Gastroesophageal sphincter (tissue), 4 donors: Measurements from ENCODE around the gene DAPK2. TPM values are rescaled to one million over a fixed set of nuclear protein-coding genes. Genes with fewer than 3 reads are reported as not detected.

Experiments used
- ATAC-seq: fragments of 150-250 bp; one replicate; pipeline ENCODE4 v1.9.1; 2016; ENCODE audit warnings: mild to moderate bottlenecking, moderate library complexity
- H3K27ac ChIP-seq, 4 donors: fragments of 200-600 bp; sonication (generic) in 3 of 4; 1 replicate in 3 of 4; 2 replicates in 1 of 4; pipeline ENCODE4 v1.5.1; 2016 to 2019
- H3K27me3 ChIP-seq: fragments of 200-600 bp; sonication (generic); one replicate; pipeline ENCODE4 v1.5.1; 2019
- H3K36me3 ChIP-seq, 2 donors: fragments of 200-600 bp; sonication (generic); one replicate each; pipeline ENCODE4 v1.5.1; 2019; ENCODE audit warnings: control low read depth in 1 of 2
- H3K4me1 ChIP-seq, 3 donors: fragments of 200-600 bp; sonication (generic); 1 replicate in 2 of 3; 2 replicates in 1 of 3; pipeline ENCODE4 v1.5.1; 2016 to 2019; ENCODE audit warnings: control low read depth in 2 of 3
- H3K4me3 ChIP-seq, 2 donors: fragments of 200-600 bp; sonication (generic); one replicate each; pipeline ENCODE4 v1.5.1; 2019; ENCODE audit warnings: mild to moderate bottlenecking in 1 of 2, moderate library complexity in 1 of 2
- H3K9me3 ChIP-seq, 3 donors: fragments of 200-600 bp; sonication (generic); one replicate each; pipeline ENCODE4 v1.5.1; 2017 to 2019; ENCODE audit warnings: control low read depth in 2 of 3
- CTCF ChIP-seq, 4 experiments: fragments of 200-600 bp in 2 of 4; fragments of 450-650 bp in 2 of 4; sonication (generic) in 1 of 4; IDR thresholded peaks; one replicate each; pipeline ENCODE4 v1.5.1; 2017 to 2019; ENCODE audit warnings: antibody characterized with exemption in 4 of 4, mild to moderate bottlenecking in 2 of 4, moderate library complexity in 2 of 4
- EP300 ChIP-seq: sonication (generic); formaldehyde crosslinking; IDR thresholded peaks from one replicate; pipeline ENCODE4 v1.6.1; 2017; ENCODE audit warnings: antibody characterized with exemption, mild to moderate bottlenecking
- POLR2A ChIP-seq, 2 donors: fragments of 450-650 bp; IDR thresholded peaks; one replicate each; pipeline ENCODE4 v1.6.1; 2017; ENCODE audit warnings: antibody characterized with exemption in 2 of 2, mild to moderate bottlenecking in 2 of 2, moderate library complexity in 1 of 2
- POLR2AphosphoS5 ChIP-seq: sonication (generic); formaldehyde crosslinking; IDR thresholded peaks from one replicate; pipeline ENCODE4 v1.6.1; 2017; ENCODE audit warnings: antibody characterized with exemption
- WGBS, 2 donors: methylation state at CpG; one replicate each; pipeline ENCODE4 v1.1.5; 2018; ENCODE audit warnings: low coverage in 1 of 2; 5-methylcytosine and 5-hydroxymethylcytosine counted together
- total RNA-seq, 4 donors: library from RNA; depleted of rRNA; stranded (reverse); fragments of >200 nt; gene quantifications; one replicate each; pipeline ENCODE4 v1.1.0, GENCODE V29; 2016

Gene DAPK2
- total RNA-seq, 4 donors from 2014 or later = 2.0 to 9.5 (median 6.4) TPM

DNA sequence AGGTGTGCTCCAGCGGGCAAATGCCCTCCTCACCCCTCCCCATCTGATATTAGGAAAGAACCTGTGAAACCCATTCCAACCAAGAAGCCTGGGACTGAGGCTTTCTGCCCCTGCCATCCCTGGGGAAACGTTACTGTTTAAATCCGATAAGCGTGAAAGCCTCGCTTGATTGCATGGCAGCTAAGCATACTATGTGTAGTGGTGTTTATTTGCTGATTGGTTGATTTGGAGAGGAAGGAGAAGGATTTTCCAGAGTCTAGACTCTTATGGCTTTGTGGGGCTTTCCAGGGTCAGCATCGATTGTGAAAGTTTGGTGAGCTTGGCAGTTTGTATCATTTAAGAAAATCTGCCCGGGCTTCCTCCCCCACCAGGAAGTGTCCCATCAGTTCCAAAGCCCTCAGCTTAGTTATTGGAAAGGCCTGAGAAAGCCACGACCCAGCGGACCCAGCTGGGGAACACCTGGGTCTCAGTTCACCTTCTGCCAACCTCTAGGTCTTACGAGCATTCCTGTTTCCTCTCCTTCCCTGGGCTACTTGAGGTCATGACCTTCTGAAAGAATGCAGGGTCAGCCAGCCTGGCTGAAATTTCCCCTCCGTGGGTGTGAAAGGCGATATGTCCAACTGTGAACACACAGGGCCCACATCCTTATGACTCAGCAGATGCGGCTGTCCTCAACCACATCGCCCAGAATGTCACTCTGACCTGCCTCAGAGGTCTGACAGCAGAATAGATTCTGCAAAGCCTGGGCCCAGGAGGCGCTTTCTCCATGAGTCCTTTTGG, 149.8 kb downstream of the DAPK2 start:
- WGBS, 2 donors = 36 to 55% methylated on average over 3 to 10 of the region's 15 CpGs
- H3K27me3 ChIP-seq = no peaks in the 10 kb centered on the region
- H3K4me3 ChIP-seq = no peak overlapping the region
- H3K36me3 ChIP-seq = no peaks in the 10 kb centered on the region
- TF ChIP-seq EP300 (no peak), POLR2A (IDR thresholded peaks at IDR 0.05) (no peak), CTCF (IDR thresholded peaks at IDR 0.05) (no peak), POLR2AphosphoS5 (peak; percentile 27)
- H3K4me1 ChIP-seq = peaks cover 0 to 24% (median 3%) of the 10 kb centered on the region in 3 donors
- peak overlapping the region in 1 of 4 donors; percentile 45 for H3K27ac ChIP-seq
- peak; percentile 37 for ATAC-seq
- H3K9me3 ChIP-seq = no peaks in the 10 kb centered on the region

DNA sequence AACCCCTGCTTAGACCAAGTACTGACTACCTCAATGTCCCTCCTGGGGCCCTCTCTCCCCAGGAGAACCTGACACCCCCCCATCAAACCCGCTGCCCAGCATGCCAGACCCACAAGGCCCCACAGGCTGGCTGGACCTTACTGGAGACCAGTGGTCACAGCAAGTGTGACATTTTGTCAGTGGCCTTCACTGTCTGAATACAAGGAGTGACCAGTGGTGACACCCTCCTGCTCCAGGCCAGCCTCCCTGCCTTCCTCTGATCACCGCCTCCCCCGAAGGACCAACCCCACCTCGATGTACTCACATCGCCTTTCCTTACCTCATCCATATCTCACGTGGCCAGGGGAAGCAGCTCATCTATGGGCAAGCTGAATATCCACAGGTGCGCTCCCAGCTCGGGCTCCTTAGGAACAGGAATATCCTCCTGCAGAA, 150.5 kb downstream of the DAPK2 start:
- Histone ChIP-seq H3K4me1 (peaks cover 0 to 30% (median 3%) of the 10 kb centered on the region in 3 donors), H3K27ac (no peak overlapping the region), H3K27me3 (no peaks in the 10 kb centered on the region), H3K36me3 (no peaks in the 10 kb centered on the region), H3K4me3 (no peak overlapping the region), H3K9me3 (no peaks in the 10 kb centered on the region)
- no peak for TF ChIP-seq POLR2AphosphoS5
- TF ChIP-seq EP300 = no peak
- no peak for TF ChIP-seq CTCF (IDR thresholded peaks at IDR 0.05)
- TF ChIP-seq POLR2A (IDR thresholded peaks at IDR 0.05) = no peak
- no peak for ATAC-seq
- 67 to 73% methylated on average over 3 to 7 of the region's 8 CpGs for WGBS, 2 donors

- H3K36me3 ChIP-seq = no peaks in the 10 kb centered on the region
- no peak overlapping the region for H3K4me3 ChIP-seq
- WGBS, 2 donors = 70% methylated on average over 2 of the region's 6 CpGs; no CpG with 5 or more reads in 1 of the 2 donors
- H3K27me3 ChIP-seq = no peaks in the 10 kb centered on the region
- H3K9me3 ChIP-seq = no peaks in the 10 kb centered on the region
- TF ChIP-seq POLR2A (IDR thresholded peaks at IDR 0.05) (no peak), POLR2AphosphoS5 (no peak), CTCF (IDR thresholded peaks at IDR 0.05) (no peak), EP300 (no peak)
- H3K27ac ChIP-seq = no peak overlapping the region
- ATAC-seq = no peak
- H3K4me1 ChIP-seq = peaks cover 0 to 30% (median 3%) of the 10 kb centered on the region in 3 donors
Observed at GRCh38 chr15:63895194-63895593, 151.1 kb downstream of the DAPK2 start.

DNA sequence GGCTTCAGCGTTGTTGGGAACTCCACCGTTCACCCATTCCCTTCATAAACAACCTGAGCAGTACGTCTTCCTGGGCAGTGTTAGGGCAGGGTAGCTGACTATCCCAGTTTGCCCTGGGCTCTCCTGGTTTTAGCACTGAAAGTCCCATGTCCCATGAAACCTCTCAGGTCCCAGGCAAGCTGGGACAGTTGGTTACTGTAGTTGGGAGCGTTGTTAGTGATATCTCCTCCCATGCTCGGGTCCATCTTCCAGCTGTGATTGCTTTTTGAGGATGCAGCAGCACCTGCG, 151.7 kb downstream of the DAPK2 start:
- Histone ChIP-seq H3K4me1 (peaks cover 0 to 30% (median 3%) of the 10 kb centered on the region in 3 donors), H3K27me3 (no peaks in the 10 kb centered on the region), H3K4me3 (no peak overlapping the region), H3K9me3 (no peaks in the 10 kb centered on the region), H3K36me3 (no peaks in the 10 kb centered on the region), H3K27ac (no peak overlapping the region)
- WGBS, 2 donors = 93 to 94% methylated on average over 3 to 6 of the region's 6 CpGs
- TF ChIP-seq POLR2A (IDR thresholded peaks at IDR 0.05) = no peak
- no peak for TF ChIP-seq CTCF (IDR thresholded peaks at IDR 0.05)
- no peak for TF ChIP-seq POLR2AphosphoS5
- no peak for TF ChIP-seq EP300
- no peak for ATAC-seq
